Muscle of arm (tissue), 14 donors: ENCODE results near the gene ILF3. TPM values are rescaled to one million over a fixed set of nuclear protein-coding genes. Genes with fewer than 3 reads are reported as not detected.
A peak's percentile ranks its signal among the peaks of the same experiment; 100 is the strongest.

Experiments used
- DNase-seq: peaks from one replicate; pipeline ENCODE4 v3.0.0-alpha.2; 2013
- long read RNA-seq, 11 donors: transcript quantifications; one replicate each; lab custom pipeline, GENCODE V29; 2026
- polyA plus RNA-seq, 12 donors: library from polyadenylated mRNA; unstranded; fragments of 120-200 nt; gene quantifications; one replicate each; pipeline ENCODE4 v1.2.1, GENCODE V29; 2013; ENCODE audit not compliant: insufficient read length in 12 of 12

ILF3 gene
- polyA plus RNA-seq: 100 to 1,000 TPM; 134 to 868 (median 154) TPM
- long read RNA-seq, donor 1, transcript ILF3-221 (3 exons, 2,579 nt): major isoform, 26 of 99 reads
- long read RNA-seq, donor 1, partial matches to known transcripts: 69 of 99 reads
- long read RNA-seq, donor 1, other reads (novel, unspliced or antisense): 0 of 99 reads
- long read RNA-seq, donor 2, full-length matches to known transcripts: 18 of 57 reads
- long read RNA-seq, donor 2, partial matches to known transcripts: 39 of 57 reads
- long read RNA-seq, donor 2, other reads (novel, unspliced or antisense): 0 of 57 reads
- long read RNA-seq, donor 3, transcript ILF3-221 (3 exons, 2,579 nt): major isoform, 9 of 29 reads
- long read RNA-seq, donor 3, partial matches to known transcripts: 17 of 29 reads
- long read RNA-seq, donor 3, other reads (novel, unspliced or antisense): 0 of 29 reads
- long read RNA-seq, donor 4, full-length matches to known transcripts: 14 of 31 reads
- long read RNA-seq, donor 4, partial matches to known transcripts: 17 of 31 reads
- long read RNA-seq, donor 4, other reads (novel, unspliced or antisense): 0 of 31 reads
- long read RNA-seq, donor 5, transcript ILF3-221 (3 exons, 2,579 nt): major isoform, 9 of 36 reads
- long read RNA-seq, donor 5, partial matches to known transcripts: 26 of 36 reads
- long read RNA-seq, donor 5, other reads (novel, unspliced or antisense): 0 of 36 reads
- long read RNA-seq, donor 6, transcript ILF3-221 (3 exons, 2,579 nt): major isoform, 14 of 52 reads
- long read RNA-seq, donor 6, partial matches to known transcripts: 37 of 52 reads
- long read RNA-seq, donor 6, other reads (novel, unspliced or antisense): 0 of 52 reads
- long read RNA-seq, donor 7, transcript ILF3-221 (3 exons, 2,579 nt): major isoform, 12 of 21 reads
- long read RNA-seq, donor 7, partial matches to known transcripts: 7 of 21 reads
- long read RNA-seq, donor 7, other reads (novel, unspliced or antisense): 0 of 21 reads
- long read RNA-seq, donor 8, full-length matches to known transcripts: 25 of 52 reads
- long read RNA-seq, donor 8, partial matches to known transcripts: 27 of 52 reads
- long read RNA-seq, donor 8, other reads (novel, unspliced or antisense): 0 of 52 reads
- long read RNA-seq, donor 9, full-length matches to known transcripts: 15 of 15 reads
- long read RNA-seq, donor 9, partial matches to known transcripts: 0 of 15 reads
- long read RNA-seq, donor 9, other reads (novel, unspliced or antisense): 0 of 15 reads
- long read RNA-seq, donor 10, full-length matches to known transcripts: 18 of 89 reads
- long read RNA-seq, donor 10, partial matches to known transcripts: 71 of 89 reads
- long read RNA-seq, donor 10, other reads (novel, unspliced or antisense): 0 of 89 reads
- long read RNA-seq, donor 11, full-length matches to known transcripts: 19 of 60 reads
- long read RNA-seq, donor 11, partial matches to known transcripts: 41 of 60 reads
- long read RNA-seq, donor 11, other reads (novel, unspliced or antisense): 0 of 60 reads

DNA sequence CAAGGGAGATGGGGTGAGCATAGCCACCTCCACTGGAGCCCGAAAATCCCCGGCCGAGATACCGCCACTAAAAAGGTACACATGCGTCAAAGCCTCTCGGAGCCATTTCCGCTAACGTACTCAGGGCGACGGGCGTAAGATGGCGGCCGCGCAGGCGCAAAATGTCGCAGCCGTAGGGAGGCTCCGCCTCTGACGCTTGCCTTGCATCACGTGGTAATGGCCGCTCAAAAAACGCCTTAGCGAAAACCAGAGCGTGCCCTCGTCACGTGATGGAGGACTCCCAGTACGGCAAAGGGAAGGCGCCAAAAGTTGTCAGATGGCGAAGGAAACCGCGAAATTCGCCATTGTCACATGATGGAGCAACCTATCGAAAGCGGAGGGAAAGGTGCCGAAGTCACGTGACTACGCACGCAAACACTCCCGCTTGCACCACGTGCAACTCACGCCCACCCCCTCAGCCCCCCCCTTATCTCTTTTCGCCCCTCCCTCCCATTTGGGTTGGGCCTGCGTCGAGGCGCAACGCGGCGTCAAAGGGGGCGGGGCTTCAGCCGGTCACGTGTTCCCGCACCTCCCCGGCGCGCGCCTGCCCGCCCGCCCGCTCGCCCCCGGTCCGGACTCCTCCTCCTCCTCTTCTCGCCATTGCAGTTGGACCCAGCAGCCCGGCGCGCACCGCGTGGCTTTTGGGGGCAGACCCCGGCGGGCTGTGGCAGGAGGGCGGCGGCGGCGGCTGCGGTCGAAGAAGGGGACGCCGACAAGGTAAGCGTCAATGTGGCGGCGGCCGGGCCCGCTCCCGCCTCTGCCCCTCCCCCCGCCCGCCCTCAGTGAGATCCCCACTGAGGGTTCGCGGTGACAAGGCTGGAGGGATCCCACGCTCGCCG is at the start of gene ILF3:
Gene ILF3 (plus strand): TSS at position 615 of the 878 bp plus-strand sequence. CDS start 16,260 bp downstream, outside the sequence.
- peak; percentile 100 for DNase-seq

DNA sequence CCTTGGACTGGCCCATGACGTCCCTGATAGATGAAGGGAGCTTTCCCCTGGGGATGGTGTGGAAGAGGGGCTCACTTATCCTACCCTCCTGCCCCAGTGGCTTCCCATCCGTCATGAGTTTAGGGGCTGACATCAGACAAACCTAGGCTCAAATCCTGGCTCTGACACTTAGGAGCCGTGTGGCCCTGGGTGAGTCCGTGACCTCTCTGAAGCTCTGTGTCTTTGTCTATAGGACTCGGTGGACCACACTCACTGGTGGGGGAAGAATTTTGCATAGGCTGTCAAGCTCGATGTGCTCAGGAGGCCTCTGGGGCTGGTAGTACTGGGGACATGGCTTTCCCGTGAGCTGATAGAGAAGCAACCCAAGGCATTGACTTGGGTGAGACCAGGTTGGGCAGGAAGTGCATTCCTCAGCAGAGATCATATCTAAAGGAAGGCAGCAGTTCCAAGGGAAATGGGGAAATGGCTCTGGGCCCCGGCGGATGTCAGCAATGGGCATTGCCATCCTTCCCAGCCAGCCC is 49.6 kb upstream of the ILF3 start:
- DNase-seq: no peak

DNA sequence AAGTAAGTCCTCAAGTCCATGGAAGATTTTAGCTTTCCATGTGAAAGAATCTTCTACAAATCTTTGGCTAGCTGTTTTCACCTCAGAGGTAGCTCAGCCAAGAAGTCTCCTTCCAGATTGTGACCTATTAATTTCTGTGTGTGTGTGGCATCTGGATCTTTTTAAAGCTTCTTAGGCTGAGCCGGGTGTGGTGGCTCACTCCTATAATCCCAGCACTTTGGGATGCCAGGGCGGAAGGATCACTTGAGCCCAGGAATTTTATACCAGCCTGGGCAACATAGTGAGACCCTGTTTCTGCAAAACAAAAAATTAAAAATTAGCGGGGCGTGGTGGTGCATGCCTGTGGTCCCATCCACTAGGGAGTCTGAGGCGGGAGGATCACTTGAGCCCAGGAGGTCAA is 42.2 kb upstream of the ILF3 start:
- no peak for DNase-seq

DNA sequence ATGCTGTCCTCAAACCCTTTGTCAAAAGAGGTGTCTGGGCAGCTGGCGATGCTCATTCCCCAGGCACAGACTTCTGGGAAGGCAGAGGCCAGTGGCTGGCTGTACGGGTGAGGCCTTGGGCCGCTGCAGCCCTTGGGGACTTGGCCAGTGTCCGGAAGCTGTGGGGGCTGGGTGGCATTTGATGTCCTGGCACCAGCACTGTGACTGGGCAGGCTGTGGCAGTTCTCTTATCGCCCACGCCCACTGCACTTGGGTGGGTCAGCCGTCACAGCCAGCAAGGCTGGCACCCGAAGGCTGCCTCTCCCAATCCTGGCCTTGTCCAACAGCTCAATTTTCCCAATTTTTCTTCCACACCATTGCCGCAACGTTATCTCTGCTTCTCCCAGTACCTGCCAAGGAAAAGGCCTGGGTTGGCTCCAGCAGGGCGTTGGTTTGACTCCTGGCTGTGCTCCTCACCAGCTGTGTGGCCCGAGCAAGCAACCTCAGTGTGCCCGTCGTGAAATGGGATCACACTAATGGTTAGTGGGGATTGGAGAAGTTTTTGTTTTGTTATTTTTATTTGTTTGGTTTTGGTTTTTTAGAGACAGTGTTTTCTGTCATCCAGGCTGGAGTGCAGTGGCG is 41.5 kb upstream of the ILF3 start:
- no peak for DNase-seq

DNA sequence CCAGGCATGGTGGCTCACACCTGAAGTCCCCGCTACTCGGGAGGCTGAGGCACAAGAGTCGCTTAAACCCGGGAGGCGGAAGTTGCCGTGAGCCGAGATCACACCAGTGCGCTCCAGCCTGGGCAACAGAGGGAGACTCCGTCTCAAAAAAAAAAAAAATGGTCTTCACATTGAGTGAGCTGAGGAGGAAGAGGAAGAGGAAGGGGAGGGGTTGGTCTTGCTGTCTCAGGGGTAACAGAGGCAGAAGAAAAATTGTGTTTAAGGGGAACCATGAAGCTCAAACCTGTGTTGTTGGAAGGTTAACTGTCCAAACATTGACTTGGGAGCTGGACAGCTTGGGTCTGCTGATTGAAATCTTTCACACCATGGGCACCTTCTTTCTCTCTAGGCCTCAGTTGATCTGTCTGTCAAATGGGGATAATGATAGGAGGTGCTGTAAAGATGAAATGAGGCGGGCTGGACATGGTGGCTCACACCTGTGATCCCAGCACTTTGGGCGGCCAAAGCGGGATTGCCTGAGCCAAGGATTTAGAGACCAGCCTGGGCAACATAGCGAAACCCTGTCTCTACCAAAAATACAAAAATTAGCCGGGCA is 38.6 kb upstream of the ILF3 start:
- DNase-seq: no peak

DNA sequence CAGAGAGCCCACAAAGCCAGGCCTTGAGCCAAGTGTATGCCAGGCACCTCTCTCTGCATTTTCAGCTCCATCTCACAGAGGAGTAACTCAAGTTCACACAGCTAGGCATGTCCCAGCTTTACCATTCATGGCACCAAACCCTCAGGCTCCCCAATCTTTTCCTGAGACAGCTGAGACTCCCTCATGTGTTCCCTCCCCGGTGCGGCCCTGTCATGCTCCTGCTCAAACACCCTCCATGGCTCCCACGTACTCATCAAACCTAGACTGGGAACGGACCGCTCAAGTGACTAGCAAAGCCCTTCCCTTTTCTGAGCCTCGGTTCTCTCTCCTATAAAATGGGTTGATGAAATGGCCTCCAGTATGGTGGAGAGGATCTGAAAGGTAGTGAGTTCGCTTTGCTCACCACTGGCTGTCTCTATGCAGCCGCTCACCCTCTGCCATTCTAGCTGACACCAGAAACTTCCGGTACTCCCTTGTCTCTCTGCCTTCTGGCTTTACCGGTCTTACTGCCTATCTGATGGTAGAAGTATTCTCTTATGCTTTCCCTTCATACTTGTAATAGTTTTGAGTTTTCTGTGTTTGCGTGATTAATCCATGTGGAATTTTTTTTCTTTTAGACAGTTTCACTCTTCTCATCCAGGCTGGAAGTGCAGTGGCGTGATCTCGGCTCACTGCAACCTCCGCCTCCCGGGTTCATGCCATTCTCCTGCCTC is 36.6 kb upstream of the ILF3 start:
- DNase-seq: no peak

DNA sequence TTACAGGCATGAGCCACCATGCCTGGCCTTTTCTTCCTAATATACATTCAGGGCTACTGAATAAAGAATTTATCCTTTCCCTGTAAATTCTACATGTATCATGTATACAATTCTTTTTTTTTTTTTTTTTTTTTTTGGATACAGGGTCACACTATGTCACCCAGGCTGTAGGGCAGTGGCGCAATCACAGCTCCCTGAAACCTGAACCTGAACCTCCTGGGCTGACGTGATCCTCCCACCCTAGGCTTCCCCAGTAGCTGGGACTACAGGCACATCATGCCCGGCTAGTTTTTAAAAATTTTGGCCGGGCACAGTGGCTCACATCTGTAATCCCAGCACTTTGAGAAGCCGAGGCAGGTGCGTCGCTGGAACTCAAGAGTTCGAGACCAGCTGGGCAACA is 35.3 kb upstream of the ILF3 start:
- DNase-seq: no peak

DNA sequence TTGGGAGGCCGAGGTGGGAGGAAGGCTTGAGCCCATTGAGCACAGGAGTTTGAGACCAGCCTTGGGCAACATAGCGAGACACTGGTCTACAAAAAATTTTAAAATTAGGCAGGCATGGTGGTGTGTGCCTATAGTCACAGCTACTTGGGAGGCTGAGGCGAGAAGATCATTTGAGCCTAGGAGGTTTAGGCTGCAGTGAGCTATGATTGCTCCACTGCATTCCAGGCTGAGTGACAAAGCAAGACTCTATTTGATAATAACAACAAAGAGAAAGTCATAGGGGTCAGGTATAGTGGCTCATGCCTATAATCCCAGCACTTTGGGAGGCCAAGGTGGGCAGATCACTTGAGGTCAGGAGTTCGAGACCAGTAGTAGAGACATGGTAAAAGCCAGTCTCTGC is 33.4 kb upstream of the ILF3 start:
- no peak for DNase-seq

DNA sequence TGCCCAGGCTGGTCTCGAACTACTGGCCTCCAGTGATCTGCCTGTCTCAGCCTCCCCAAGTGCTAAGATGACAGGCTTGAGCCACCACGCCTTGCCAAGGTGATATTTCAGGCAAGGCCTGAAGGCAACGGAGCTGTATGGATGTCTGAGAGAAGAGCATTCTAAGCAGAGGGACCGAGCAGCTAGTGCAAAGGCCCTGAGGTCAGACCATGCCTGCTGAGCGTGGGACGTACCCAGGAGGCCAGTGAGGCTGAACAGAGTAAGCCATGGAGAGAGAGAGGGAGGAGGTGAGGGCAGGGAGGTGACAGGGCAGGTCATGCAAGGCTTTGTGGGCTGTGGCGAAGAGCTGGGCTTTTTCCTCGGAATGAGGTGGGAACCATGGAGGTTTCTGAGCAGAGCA is 32.2 kb upstream of the ILF3 start:
- no peak for DNase-seq

DNA sequence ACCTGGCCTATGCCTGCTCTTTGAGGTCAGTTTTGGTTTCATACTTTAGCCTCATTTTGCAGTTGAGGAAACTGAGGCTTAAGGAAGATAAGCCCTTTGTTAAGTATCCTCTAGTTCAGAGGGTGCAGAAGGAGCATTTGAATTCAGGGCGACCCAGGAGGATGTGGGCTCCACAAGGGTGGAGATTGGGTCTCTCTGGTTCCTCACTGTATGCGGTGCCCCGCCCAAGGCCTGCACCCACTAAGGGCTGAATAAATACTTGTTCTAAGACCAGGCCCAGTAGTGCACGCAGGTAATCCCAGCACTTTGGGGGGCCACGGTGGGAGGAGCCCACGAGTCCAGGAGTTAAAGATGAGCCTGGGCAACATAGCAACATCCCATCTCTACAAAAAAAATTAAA is 29.6 kb upstream of the ILF3 start:
- no peak for DNase-seq

DNA sequence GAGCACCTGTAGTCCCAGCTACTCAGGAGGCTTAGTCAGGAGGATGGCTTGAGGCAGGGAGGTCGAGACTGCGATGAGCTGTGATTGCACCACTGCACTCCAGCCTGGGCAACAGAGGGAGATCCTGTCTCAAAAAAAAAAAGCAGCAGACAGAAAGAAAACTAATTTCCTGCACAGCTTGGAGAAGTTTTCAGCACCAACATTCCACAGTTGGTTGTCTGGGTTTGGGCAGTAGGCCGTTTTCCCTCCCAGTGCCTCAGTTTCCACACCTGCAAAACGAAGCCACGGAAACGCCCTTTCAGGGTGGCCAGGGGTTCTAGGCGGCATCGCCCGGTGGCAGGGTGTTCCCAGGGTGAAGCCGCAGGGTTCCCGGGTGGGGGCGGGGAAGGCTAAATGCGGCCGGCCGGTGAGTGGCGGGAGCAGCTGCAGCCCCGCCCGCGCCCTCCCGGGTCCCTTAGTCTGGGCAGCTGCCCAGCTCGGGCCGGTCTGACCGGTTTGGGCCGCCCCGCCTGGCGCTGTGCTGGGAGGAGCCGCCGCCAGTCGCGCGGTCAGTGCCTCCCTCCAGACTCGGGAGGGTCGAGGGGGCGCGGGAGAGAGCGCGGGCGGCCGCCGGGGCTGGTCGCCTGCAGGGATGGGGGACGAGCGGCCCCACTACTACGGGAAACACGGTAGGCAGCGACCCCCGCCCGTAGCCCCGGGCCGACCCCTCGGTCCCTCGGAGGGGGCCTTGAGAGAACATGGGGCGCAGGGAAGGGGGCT is 29.0 kb upstream of the ILF3 start, which contains the start of gene SLC44A2:
Gene SLC44A2 (plus strand): TSS at position 551 of the 759 bp plus-strand sequence. CDS start 81 bp downstream, at position 632.
- peak; percentile 85 for DNase-seq

DNA sequence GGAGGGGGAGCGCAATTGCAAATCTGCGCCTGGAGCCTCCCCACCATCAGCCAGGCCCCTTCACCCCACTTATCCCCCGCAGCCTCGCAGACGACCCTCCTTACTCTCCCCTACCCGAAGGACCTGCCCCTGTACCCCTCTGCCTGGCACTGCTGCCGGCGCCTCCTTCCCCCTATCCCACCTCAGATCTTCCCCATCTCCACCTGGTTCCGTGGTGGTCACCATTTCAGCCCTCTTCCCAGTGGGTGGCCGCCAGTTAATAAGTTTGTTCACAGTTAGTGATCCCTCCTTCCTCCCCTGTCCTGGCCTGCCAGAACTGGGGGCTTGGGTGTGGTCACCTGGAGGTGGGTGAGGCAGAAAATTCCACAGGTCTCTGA is 28.4 kb upstream of the ILF3 start:
- no peak for DNase-seq

DNA sequence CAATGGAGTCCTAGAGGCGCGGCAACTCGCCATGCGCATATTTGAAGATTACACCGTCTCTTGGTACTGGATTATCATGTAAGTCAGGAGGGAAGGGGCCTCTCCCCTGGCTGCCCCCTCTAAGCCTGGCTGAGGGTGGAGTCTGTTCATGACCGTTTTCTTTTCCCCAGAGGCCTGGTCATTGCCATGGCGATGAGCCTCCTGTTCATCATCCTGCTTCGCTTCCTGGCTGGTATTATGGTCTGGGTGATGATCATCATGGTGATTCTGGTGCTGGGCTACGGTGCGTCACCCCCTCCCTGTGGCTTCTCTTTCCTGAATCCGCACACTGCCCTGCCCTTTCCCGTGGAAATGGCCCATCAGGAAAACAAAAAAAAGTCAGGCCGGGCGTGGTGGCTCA is 22.3 kb upstream of the ILF3 start:
- DNase-seq: no peak

DNA sequence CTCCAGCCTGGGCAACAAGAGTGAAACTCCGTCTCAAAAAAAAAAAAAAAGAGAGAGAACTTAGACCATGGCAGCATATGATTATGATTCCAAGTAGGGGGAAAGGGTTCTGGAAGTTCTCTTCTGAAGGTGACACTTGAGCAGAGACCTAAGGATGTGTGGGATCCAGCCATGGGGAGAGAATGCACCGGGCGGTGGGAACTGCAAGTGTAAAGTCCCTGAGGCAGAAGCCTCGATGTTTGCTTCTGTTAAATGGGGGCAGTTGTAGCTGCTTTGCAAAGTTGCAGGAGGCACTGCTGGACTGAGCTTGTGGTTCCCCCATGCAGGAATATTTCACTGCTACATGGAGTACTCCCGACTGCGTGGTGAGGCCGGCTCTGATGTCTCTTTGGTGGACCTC is 19.7 kb upstream of the ILF3 start:
- DNase-seq: no peak

DNA sequence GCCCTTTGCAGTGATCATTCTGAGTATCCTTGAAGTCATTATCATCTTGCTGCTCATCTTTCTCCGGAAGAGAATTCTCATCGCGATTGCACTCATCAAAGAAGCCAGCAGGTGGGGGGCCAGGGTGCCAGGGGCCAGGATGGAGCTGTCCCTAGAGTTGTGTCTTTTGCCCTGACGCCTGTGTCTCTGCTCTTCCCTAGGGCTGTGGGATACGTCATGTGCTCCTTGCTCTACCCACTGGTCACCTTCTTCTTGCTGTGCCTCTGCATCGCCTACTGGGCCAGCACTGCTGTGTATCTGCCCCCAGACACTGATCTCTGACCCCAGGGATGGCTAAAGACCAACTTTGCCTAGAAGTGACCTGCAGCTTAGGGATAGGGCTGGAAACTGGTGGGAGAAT is 19.2 kb upstream of the ILF3 start:
- DNase-seq: no peak

DNA sequence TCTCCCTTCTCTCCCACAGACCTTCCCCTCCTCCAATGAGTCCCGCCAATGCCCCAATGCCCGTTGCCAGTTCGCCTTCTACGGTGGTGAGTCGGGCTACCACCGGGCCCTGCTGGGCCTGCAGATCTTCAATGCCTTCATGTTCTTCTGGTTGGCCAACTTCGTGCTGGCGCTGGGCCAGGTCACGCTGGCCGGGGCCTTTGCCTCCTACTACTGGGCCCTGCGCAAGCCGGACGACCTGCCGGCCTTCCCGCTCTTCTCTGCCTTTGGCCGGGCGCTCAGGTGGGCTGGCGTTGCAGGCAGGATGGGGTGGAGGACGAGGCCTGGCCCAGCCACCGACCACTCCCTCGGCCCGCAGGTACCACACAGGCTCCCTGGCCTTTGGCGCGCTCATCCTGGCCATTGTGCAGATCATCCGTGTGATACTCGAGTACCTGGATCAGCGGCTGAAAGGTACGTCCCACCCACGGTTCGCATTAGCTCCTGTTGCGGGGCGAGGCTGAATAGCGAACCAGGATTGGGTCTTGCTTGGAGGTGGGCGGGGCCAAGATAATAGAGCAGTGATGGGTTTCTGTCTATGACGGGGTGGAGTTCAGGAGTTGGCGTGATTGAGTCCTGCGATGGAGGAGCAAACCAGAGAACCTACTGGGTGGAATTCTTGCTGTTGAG is 17.7 kb upstream of the ILF3 start:
- DNase-seq: no peak

DNA sequence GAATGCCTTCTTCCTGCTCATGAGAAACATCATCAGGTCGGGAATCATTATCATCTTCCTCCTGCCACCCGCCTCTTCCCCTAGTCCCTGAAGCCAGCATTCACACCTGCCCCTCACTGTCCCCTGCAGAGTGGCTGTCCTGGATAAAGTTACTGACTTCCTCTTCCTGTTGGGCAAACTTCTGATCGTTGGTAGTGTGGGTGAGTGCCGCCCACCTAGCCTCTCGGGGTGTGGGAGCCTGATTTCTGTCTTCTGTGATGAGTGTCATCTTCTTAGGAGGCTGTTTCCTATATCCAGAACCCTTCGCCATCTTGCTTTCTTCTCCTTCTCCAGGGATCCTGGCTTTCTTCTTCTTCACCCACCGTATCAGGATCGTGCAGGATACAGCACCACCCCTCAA is 16.3 kb upstream of the ILF3 start:
- no peak for DNase-seq
